ENCODE results near the gene EDIL3. TPM values are rescaled to one million over a fixed set of nuclear protein-coding genes. Genes with fewer than 3 reads are reported as not detected.

Gene EDIL3
- total RNA-seq, 2 donors from 2014 or later: 2.2 to 17.5 TPM

DNA sequence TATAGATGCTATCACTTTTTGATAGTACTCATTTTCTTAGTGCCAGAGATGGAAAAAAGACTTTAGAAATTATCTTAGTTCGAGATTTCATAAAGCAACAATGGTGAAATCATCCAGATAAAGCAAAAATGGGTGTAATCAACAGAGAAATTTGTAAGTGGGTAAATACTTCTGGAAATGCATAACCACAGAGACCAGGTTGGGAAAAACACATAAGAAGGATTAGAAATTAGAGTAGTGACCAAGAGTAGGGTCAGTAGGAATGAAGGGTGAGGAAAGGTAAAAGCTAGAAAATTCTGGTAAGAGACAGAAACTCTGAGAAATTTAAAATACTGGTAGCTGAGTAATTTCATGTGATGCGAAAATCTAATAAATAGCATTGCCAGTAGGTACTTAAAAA lies 11.2 kb downstream of the EDIL3 start:
- Histone ChIP-seq H3K27me3 (ENCODE audit: control insufficient read depth, insufficient read depth, low read length, poor library complexity, severe bottlenecking) (no peaks in the 10 kb centered on the region), H3K27ac (ENCODE audit: low read depth, low read length) (no peak overlapping the region), H3K9me3 (ENCODE audit: control insufficient read depth, low read length) (no peaks in the 10 kb centered on the region), H3K4me1 (ENCODE audit: control insufficient read depth, insufficient read depth, low read length) (no peaks in the 10 kb centered on the region), H3K36me3 (ENCODE audit: control insufficient read depth, insufficient read depth, low read length) (no peaks in the 10 kb centered on the region), H3K4me3 (ENCODE audit: low read length) (no peak overlapping the region), H3K9ac (ENCODE audit: extremely low read depth, low read length, poor library complexity, severe bottlenecking) (no peak overlapping the region)
- TF ChIP-seq CTCF (conservative IDR thresholded peaks at IDR 0.05): no peak
- Mint-ChIP-seq H3K27me3 (ENCODE audit: insufficient read depth) (no peaks in the 10 kb centered on the region), H3K4me3 (no peak overlapping the region), H3K36me3 (ENCODE audit: low read depth) (no peaks in the 10 kb centered on the region), H3K9me3 (no peaks in the 10 kb centered on the region), H3K27ac (no peak overlapping the region), H3K4me1 (no peaks in the 10 kb centered on the region)
- DNase-seq: no peak
- WGBS, 2 experiments (ENCODE audit: insufficient coverage in 1 of 2, insufficient read length in 1 of 2): 89 to 95% methylated on average over 2 of the region's 2 CpGs

DNA sequence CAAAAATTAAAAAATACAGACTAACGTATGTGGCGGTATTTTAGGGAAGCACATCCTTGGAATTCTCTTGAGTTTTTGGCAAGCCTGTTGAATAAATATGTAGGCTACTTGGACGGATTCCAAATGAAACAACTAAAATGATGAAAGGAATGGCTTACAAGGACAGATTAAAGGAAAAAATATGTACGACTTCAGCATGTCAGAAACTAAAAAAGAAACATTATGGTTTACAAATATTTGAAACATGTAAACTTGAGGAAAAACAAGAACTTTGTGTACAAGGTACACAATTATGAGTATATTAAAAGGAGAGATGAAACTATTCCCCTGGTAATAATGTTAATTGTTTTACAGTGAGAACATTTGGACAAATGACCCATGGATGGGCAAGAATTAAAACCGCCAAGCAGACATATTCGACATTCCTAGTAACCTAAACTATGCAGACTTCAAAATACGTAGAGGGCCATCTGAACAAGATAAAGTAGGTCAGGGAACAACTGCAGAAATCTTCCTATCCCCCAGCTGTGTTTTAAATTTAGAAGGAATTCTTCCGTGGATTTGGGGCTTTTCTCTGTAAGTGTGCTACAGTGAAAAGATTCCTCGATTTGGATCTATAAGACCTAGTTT lies 12.5 kb downstream of the EDIL3 start:
- no peaks in the 10 kb centered on the region for H3K9me3 ChIP-seq (ENCODE audit: control insufficient read depth, low read length)
- H3K36me3 ChIP-seq (ENCODE audit: control insufficient read depth, insufficient read depth, low read length): no peaks in the 10 kb centered on the region
- H3K4me1 ChIP-seq (ENCODE audit: control insufficient read depth, insufficient read depth, low read length): no peaks in the 10 kb centered on the region
- no peak overlapping the region for H3K4me3 ChIP-seq (ENCODE audit: low read length)
- no peaks in the 10 kb centered on the region for H3K9me3 Mint-ChIP-seq
- H3K9ac ChIP-seq (ENCODE audit: extremely low read depth, low read length, poor library complexity, severe bottlenecking): no peak overlapping the region
- DNase-seq: no peak
- no peaks in the 10 kb centered on the region for H3K27me3 ChIP-seq (ENCODE audit: control insufficient read depth, insufficient read depth, low read length, poor library complexity, severe bottlenecking)
- no peaks in the 10 kb centered on the region for H3K27me3 Mint-ChIP-seq (ENCODE audit: insufficient read depth)
- 94 to 97% methylated on average over 5 to 9 of the region's 9 CpGs for WGBS, 2 experiments (ENCODE audit: insufficient coverage in 1 of 2, insufficient read length in 1 of 2)
- no peak overlapping the region for H3K4me3 Mint-ChIP-seq
- H3K27ac Mint-ChIP-seq: no peak overlapping the region
- TF ChIP-seq CTCF (conservative IDR thresholded peaks at IDR 0.05): no peak
- H3K4me1 Mint-ChIP-seq: no peaks in the 10 kb centered on the region
- no peaks in the 10 kb centered on the region for H3K36me3 Mint-ChIP-seq (ENCODE audit: low read depth)
- H3K27ac ChIP-seq (ENCODE audit: low read depth, low read length): no peak overlapping the region

DNA sequence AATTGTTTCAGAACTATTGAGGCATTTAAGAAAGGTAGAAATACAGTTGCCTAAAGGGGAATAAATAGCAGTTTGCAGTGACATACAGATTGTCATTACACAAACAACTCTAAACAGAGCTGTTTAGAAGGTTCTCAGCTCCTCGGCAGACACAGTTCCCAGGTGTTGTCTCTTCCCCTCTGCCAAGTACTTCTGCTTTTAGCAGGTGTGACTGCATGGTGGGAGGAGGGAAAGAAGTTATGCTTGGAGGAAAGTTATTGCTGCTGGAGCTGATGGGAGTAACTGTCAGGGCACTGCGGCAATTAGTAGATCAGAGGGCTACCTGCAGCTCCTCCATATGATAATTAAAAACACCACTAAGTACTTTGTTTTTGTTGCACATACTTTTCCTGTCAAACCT lies 14.5 kb downstream of the EDIL3 start:
- H3K27ac ChIP-seq (ENCODE audit: low read depth, low read length): no peak overlapping the region
- Mint-ChIP-seq H3K9me3 (no peaks in the 10 kb centered on the region), H3K36me3 (ENCODE audit: low read depth) (no peaks in the 10 kb centered on the region), H3K4me1 (no peaks in the 10 kb centered on the region), H3K27me3 (ENCODE audit: insufficient read depth) (no peaks in the 10 kb centered on the region), H3K4me3 (no peak overlapping the region), H3K27ac (no peak overlapping the region)
- H3K27me3 ChIP-seq (ENCODE audit: control insufficient read depth, insufficient read depth, low read length, poor library complexity, severe bottlenecking): no peaks in the 10 kb centered on the region
- no peak overlapping the region for H3K4me3 ChIP-seq (ENCODE audit: low read length)
- no peaks in the 10 kb centered on the region for H3K9me3 ChIP-seq (ENCODE audit: control insufficient read depth, low read length)
- H3K36me3 ChIP-seq (ENCODE audit: control insufficient read depth, insufficient read depth, low read length): no peaks in the 10 kb centered on the region
- no peak for TF ChIP-seq CTCF (conservative IDR thresholded peaks at IDR 0.05)
- no peaks in the 10 kb centered on the region for H3K4me1 ChIP-seq (ENCODE audit: control insufficient read depth, insufficient read depth, low read length)
- peak; percentile 45 for DNase-seq
- 76 to 80% methylated on average over 1 to 2 of the region's 2 CpGs for WGBS, 2 experiments (ENCODE audit: insufficient coverage in 1 of 2, insufficient read length in 1 of 2)
- H3K9ac ChIP-seq (ENCODE audit: extremely low read depth, low read length, poor library complexity, severe bottlenecking): no peak overlapping the region

All from endodermal cell (in vitro differentiated cells).